ENCODE data around the gene DDN.

The DDN gene

GRCh38 chr12:48946205-48946604 is 53.0 kb downstream of the DDN start:
- H3K4me3 ChIP-seq (ENCODE audit: low read length), result no peak overlapping the region
- DNase-seq (ENCODE audit: low read depth), result no peak
- no peak for TF ChIP-seq CTCF (conservative IDR thresholded peaks at IDR 0.05; ENCODE audit: low read depth, low read length)
